ENCODE results near the gene RNF39.
"Not testable (repeated sequence)": the region's sequence is repeated elsewhere in the genome, so short reads cannot be mapped to it uniquely, and the experiment has no call there.

The RNF39 gene, protein sequence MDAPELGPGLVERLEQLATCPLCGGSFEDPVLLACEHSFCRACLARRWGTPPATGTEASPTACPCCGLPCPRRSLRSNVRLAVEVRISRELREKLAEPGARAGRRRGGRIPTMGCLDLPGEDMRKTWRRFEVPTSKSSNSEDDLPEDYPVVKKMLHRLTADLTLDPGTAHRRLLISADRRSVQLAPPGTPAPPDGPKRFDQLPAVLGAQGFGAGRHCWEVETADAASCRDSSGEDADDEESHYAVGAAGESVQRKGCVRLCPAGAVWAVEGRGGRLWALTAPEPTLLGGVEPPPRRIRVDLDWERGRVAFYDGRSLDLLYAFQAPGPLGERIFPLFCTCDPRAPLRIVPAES

DNA sequence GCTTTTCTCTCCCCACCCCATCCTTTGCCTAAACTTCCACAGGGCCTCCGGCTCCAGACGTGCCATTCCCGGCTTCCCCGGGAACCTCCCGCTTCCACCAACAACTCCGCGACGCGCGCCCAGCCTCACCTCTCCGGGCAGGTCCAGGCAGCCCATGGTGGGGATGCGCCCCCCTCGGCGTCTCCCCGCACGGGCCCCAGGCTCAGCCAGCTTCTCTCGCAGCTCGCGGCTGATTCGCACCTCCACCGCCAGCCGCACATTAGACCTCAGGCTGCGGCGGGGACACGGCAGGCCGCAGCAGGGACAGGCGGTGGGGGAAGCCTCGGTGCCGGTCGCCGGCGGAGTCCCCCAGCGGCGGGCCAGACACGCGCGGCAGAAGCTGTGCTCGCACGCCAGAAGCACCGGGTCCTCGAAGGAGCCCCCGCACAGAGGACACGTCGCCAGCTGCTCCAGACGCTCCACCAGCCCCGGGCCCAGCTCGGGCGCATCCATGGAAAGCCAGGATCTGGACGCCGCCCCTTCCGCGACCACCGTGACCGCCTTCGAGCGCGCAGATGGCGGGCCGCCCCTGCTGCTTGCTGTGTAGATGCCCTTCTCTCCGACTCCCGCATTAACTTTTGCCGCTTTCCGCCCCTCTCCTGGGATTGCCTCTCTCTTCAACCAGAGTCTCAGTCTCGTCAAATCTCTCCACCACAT lies at the start of gene RNF39:
TSS of gene RNF39 (minus strand) at position 676 of the 696 bp plus-strand sequence. CDS start at position 492, 184 bp downstream.
- TF ChIP-seq, protein P1, sequence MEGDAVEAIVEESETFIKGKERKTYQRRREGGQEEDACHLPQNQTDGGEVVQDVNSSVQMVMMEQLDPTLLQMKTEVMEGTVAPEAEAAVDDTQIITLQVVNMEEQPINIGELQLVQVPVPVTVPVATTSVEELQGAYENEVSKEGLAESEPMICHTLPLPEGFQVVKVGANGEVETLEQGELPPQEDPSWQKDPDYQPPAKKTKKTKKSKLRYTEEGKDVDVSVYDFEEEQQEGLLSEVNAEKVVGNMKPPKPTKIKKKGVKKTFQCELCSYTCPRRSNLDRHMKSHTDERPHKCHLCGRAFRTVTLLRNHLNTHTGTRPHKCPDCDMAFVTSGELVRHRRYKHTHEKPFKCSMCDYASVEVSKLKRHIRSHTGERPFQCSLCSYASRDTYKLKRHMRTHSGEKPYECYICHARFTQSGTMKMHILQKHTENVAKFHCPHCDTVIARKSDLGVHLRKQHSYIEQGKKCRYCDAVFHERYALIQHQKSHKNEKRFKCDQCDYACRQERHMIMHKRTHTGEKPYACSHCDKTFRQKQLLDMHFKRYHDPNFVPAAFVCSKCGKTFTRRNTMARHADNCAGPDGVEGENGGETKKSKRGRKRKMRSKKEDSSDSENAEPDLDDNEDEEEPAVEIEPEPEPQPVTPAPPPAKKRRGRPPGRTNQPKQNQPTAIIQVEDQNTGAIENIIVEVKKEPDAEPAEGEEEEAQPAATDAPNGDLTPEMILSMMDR (IDR thresholded peaks at IDR 0.05; ENCODE audit: low read length, missing control alignments): no peak
- no peak for DNase-seq (ENCODE audit: low read depth)
- no peak within 1 kb of the TSS for H3K4me3 ChIP-seq (replicated peaks; ENCODE audit: low read depth, low read length)

DNA sequence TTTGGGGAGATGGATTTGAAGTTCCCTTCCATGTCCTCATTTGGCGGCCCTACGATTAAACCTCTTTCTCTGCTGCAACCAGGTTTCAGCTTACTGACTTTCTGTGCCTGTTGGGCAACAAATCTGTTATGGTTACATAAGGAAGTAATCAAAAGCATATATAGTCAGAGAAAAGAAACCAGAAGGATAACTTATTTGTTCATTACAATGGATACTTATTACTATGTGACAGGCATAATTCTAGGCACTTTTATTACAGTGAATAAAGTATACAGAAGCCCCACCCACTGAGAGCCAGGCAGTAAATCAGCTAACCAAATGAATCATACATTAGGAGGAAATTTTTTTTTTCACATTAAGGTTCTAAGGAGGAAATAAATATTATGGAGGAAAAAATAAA lies 46.9 kb upstream of the RNF39 start:
- H3K4me3 ChIP-seq (replicated peaks; ENCODE audit: low read depth, low read length): no peak overlapping the region
- no peak for DNase-seq (ENCODE audit: low read depth)
- TF ChIP-seq, protein P1 (IDR thresholded peaks at IDR 0.05; ENCODE audit: low read length, missing control alignments): no peak

DNA sequence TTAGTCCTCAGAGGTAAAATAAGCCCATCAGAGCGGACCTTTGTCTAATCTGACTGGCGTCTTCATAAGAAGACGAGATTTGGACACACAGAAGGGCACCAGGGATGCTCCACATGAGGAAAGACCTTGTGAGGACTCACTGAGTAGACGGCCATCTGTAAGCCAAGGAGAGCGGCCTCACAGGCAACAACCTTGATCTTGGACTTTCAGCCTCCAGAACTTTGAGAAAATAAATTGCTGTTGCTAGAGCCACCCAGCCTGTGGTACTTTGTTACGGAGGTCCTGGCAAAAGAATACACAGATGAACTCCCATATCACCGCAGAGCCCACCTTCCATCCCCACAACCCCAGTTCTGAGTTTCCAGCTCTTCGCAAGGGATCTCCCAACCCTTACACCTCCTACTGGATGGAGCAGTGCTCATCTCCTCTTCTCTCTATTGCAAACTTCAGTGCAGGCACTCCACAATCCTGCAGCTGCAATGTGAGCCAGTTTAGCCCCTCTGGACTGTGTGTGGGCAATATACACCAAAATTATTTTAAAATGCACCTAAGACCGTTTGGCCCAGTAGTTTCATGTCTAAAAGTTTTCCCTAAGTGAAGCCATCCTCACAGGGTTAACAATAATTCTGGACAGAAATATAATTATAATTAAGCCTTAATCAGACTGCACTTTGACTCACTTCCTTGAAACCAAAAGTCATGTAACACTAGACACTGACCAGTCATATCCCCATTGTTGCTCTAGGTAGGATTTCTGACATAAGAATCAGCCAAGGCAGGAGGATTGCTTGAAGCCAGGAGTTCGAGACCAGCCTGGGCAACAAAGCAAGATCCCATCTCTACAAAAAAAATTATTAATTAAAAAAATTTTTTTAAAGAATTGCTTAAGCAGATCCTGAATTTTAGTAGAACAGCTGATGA lies 46.1 kb upstream of the RNF39 start:
- no peak for DNase-seq (ENCODE audit: low read depth)
- TF ChIP-seq, protein P1 (IDR thresholded peaks at IDR 0.05; ENCODE audit: low read length, missing control alignments): no peak

DNA sequence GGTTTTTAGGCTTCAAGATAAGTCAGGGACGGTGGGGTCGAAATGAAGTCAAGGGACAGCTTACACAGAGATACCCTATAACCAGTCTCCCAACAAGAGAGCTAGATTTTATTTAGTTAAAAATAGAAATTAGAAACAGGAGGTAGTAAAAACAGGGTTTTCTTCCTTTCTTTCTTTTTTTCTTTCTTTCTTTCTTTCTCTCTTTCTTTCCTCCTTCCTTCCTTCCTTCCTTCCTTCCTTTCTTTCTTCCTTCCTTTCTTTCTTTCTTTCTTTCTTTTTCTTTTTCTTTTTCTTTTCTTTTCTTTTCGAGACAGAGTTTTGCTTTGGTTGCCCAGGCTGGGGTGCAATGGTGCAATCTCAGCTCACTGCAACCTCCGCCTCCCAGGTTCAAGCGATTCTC lies 43.1 kb upstream of the RNF39 start:
- DNase-seq (ENCODE audit: low read depth): not testable (repeated sequence)

More for the DNA sequence above, 46.1 kb upstream of the RNF39 start:
- no peak overlapping the region for H3K4me3 ChIP-seq (replicated peaks; ENCODE audit: low read depth, low read length)

DNA sequence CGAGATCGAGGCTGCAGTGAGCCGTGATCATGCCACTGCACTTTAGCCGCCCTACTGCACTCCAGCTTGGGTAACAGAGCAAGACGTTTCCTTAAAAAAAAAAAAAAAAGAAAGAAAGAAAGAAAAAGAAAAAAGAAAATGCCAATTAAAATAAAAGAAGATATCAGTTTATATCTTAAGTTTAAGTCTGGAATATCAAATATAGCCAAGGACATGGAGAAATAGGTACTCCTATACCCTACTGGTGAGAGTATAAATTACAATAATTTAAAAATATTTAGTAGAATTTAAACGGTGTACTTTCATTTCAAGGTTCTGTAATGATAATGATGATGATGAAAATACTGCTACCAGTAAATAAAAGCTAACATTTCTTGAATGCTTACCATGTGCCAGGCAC lies 41.2 kb upstream of the RNF39 start:
- H3K4me3 ChIP-seq (replicated peaks; ENCODE audit: low read depth, low read length): no peak overlapping the region
- TF ChIP-seq, protein P1 (IDR thresholded peaks at IDR 0.05; ENCODE audit: low read length, missing control alignments): no peak
- no peak for DNase-seq (ENCODE audit: low read depth)

More for the DNA sequence above, 43.1 kb upstream of the RNF39 start:
- H3K4me3 ChIP-seq (replicated peaks; ENCODE audit: low read depth, low read length): not testable (repeated sequence)

DNA sequence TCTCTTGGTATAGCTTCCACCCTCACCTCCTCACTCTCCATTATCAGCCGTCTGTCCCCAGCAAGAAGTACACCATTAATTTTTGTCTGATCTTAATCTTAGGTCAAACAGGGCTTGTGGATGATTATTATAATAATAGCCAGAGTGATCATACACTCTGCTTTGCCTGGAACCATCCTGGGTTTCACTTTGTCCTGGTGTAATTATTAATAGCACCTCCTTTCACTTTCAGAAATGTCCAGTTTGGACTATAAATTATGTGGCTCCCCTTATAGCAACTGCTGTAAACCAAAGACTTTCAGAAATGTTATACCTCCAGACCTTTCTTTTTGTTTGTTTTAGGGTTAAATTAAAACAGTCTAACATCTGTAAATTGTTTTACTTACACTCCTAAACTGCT lies 38.3 kb upstream of the RNF39 start:
- no peak overlapping the region for H3K4me3 ChIP-seq (replicated peaks; ENCODE audit: low read depth, low read length)
- TF ChIP-seq, protein P1 (IDR thresholded peaks at IDR 0.05; ENCODE audit: low read length, missing control alignments): no peak
- DNase-seq (ENCODE audit: low read depth): no peak

Data from fibroblast of pulmonary artery (primary cell).